Ectodermal cell (in vitro differentiated cells): Measurements from ENCODE around the gene TRMT2A.

Experiments used
- H3K27ac ChIP-seq: 2 replicates; pipeline ENCODE4 v1.7.0; 2013; ENCODE audit warnings: mild to moderate bottlenecking, low read depth, low read length; ENCODE audit not compliant: insufficient read depth, poor library complexity, severe bottlenecking
- H3K27me3 ChIP-seq: 2 replicates; pipeline ENCODE4 v1.7.0; 2013; ENCODE audit warnings: mild to moderate bottlenecking, low read length; ENCODE audit not compliant: insufficient read depth, control insufficient read depth, poor library complexity, severe bottlenecking
- H3K36me3 ChIP-seq: one replicate; pipeline ENCODE4 v1.7.0; 2013; ENCODE audit warnings: low read length; ENCODE audit not compliant: control insufficient read depth, insufficient read depth
- H3K4me1 ChIP-seq: one replicate; pipeline ENCODE4 v1.7.0; 2013; ENCODE audit warnings: low read length; ENCODE audit not compliant: control insufficient read depth, insufficient read depth
- H3K4me3 ChIP-seq: 2 replicates; pipeline ENCODE4 v1.7.0; 2013; ENCODE audit warnings: low read depth, low read length, control low read depth; ENCODE audit not compliant: insufficient read depth
- H3K9me3 ChIP-seq: 2 replicates; pipeline ENCODE4 v1.7.0; 2013; ENCODE audit warnings: mild to moderate bottlenecking, low read length, moderate library complexity; ENCODE audit not compliant: control insufficient read depth
- WGBS, 2 experiments: methylation state at CpG; one replicate each; pipeline ENCODE4 v1.1.7; 2013; ENCODE audit warnings: missing lambda C conversion rate in 2 of 2; 5-methylcytosine and 5-hydroxymethylcytosine counted together

Gene TRMT2A

DNA sequence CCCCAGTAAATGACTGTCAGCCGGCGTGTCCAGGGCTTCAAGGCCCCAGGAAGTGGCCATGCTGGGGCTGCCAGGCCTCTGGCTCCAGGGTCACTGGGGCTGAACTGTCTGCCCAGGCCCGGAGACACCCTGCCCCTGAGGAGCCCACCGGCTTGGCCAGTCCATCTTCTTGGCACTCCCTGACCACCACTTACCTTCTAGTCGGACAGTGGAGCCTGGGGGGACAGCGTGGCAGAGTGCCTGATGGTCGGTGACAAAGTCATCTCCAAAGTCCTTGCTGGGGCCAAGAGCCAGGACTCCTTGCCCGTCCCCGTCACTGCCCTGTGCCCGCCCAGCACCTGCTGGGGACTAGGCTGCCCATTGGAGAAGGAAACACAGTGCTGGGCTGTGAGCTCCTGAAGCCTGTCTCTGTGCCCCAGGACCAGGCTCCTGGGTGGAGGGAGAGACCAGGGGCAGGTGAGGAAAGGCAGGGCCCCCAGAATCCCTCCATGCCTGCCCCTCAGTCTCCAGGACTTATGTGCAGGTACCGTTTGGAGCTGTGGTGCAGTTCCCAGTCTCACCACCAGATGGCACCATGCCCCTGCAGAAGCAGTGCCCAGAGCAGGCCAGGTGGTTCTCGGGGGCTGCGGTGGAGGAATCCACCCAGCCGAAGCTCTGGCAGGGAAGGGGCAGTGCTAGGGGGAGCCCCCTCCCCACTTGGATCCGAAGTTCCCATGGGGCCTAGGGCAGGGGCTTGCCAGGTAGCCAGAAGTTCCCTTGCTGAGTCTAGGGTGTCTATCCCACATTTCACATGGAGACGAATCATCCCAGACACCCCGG, 39.8 kb upstream of the TRMT2A start:
- H3K4me3 ChIP-seq = no peak overlapping the region
- H3K27me3 ChIP-seq = no peaks in the 10 kb centered on the region
- 57 to 58% methylated on average over 17 of the region's 17 CpGs for WGBS, 2 experiments
- H3K4me1 ChIP-seq = peaks cover 18% of the 10 kb centered on the region
- H3K36me3 ChIP-seq = no peaks in the 10 kb centered on the region
- H3K27ac ChIP-seq = no peak overlapping the region
- no peaks in the 10 kb centered on the region for H3K9me3 ChIP-seq

GRCh38 chr22:20156042-20156389, 39.0 kb upstream of the TRMT2A start:
- no peaks in the 10 kb centered on the region for H3K36me3 ChIP-seq
- H3K27me3 ChIP-seq = no peaks in the 10 kb centered on the region
- WGBS, 2 experiments = 88 to 91% methylated on average over 7 of the region's 7 CpGs
- H3K27ac ChIP-seq = no peak overlapping the region
- no peaks in the 10 kb centered on the region for H3K9me3 ChIP-seq
- H3K4me1 ChIP-seq = peaks cover 18% of the 10 kb centered on the region
- no peak overlapping the region for H3K4me3 ChIP-seq

- H3K27ac ChIP-seq = no peak overlapping the region
- H3K4me1 ChIP-seq = peaks cover 18% of the 10 kb centered on the region
- no peak overlapping the region for H3K4me3 ChIP-seq
- H3K9me3 ChIP-seq = no peaks in the 10 kb centered on the region
- 82 to 86% methylated on average over 28 to 30 of the region's 30 CpGs for WGBS, 2 experiments
- H3K27me3 ChIP-seq = no peaks in the 10 kb centered on the region
- no peaks in the 10 kb centered on the region for H3K36me3 ChIP-seq
These were observed 38.5 kb upstream of the TRMT2A start for GRCh38 chr22:20155330-20156041.

DNA sequence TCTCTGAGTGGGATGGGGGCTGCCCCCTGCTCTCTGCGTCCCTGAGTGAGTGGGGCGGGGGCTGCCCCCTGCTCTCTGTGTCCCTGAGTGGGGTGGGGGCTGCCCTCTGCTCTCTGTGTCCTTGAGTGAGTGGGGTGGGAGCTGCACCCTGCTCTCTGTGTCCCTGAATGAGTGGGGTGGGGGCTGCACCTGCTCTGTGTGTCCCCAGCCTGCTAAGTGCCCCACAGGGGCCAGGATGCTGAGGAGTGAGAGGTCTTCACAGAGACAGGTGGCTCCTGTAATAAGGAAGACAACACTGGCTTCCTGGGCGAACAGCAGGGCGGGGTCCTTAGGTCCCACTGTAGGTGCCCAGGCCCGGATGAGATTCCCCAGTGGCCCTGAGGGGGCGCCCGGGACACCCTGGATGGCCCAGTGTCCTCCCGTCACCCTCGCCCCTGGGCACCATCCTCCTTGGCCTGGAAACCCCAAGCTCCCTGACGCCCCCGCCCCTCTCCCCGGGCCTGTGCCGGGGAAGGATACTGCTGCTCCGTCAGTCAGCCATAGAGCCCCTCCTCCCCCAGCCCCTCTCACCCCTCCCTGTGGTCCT, 37.7 kb upstream of the TRMT2A start:
- Histone ChIP-seq H3K9me3 (no peaks in the 10 kb centered on the region), H3K27ac (no peak overlapping the region), H3K27me3 (no peaks in the 10 kb centered on the region), H3K4me3 (no peak overlapping the region), H3K36me3 (no peaks in the 10 kb centered on the region), H3K4me1 (peaks cover 18% of the 10 kb centered on the region)
- 87 to 89% methylated on average over 14 of the region's 14 CpGs for whole genome bisulfite sequencing, 2 experiments

DNA sequence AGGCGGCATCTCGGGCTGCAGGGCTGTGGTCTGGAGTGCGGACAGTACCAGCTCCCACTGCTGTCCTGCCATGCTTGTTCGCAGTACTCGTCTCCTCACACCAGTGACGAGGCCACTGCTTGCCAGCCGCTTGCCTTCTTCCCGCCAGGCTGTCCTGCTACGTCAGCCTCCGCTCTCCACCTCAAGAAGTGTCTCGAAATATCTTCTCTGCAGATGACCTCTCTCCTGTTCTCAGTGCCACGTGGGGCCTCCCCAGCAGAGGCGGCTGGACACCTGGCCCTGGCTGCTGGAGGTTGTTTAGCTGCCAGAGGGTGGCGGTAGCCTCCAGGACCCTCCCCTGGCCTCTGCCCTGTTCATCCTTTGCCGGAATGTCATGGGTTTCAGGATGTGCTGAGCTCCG, 36.9 kb upstream of the TRMT2A start:
- 78 to 79% methylated on average over 16 of the region's 16 CpGs for WGBS, 2 experiments
- Histone ChIP-seq H3K36me3 (no peaks in the 10 kb centered on the region), H3K27ac (peak overlapping the region; percentile 11)

GRCh38 chr22:20152464-20152890, 35.5 kb upstream of the TRMT2A start:
- H3K4me3 ChIP-seq = no peak overlapping the region
- whole genome bisulfite sequencing, 2 experiments = 93% methylated on average over 14 of the region's 14 CpGs
- no peaks in the 10 kb centered on the region for H3K9me3 ChIP-seq
- H3K27me3 ChIP-seq = no peaks in the 10 kb centered on the region
- H3K4me1 ChIP-seq = peaks cover 15% of the 10 kb centered on the region
- no peaks in the 10 kb centered on the region for H3K36me3 ChIP-seq
- no peak overlapping the region for H3K27ac ChIP-seq

More for the DNA sequence above, 36.9 kb upstream of the TRMT2A start:
- Histone ChIP-seq H3K9me3 (no peaks in the 10 kb centered on the region), H3K4me1 (peaks cover 18% of the 10 kb centered on the region), H3K27me3 (no peaks in the 10 kb centered on the region), H3K4me3 (no peak overlapping the region)

GRCh38 chr22:20151276-20151588, 34.2 kb upstream of the TRMT2A start:
- H3K4me1 ChIP-seq = peaks cover 15% of the 10 kb centered on the region
- H3K27me3 ChIP-seq = no peaks in the 10 kb centered on the region
- H3K36me3 ChIP-seq = no peaks in the 10 kb centered on the region
- H3K4me3 ChIP-seq = no peak overlapping the region
- WGBS, 2 experiments = 92 to 95% methylated on average over 4 of the region's 4 CpGs
- no peaks in the 10 kb centered on the region for H3K9me3 ChIP-seq
- no peak overlapping the region for H3K27ac ChIP-seq

DNA sequence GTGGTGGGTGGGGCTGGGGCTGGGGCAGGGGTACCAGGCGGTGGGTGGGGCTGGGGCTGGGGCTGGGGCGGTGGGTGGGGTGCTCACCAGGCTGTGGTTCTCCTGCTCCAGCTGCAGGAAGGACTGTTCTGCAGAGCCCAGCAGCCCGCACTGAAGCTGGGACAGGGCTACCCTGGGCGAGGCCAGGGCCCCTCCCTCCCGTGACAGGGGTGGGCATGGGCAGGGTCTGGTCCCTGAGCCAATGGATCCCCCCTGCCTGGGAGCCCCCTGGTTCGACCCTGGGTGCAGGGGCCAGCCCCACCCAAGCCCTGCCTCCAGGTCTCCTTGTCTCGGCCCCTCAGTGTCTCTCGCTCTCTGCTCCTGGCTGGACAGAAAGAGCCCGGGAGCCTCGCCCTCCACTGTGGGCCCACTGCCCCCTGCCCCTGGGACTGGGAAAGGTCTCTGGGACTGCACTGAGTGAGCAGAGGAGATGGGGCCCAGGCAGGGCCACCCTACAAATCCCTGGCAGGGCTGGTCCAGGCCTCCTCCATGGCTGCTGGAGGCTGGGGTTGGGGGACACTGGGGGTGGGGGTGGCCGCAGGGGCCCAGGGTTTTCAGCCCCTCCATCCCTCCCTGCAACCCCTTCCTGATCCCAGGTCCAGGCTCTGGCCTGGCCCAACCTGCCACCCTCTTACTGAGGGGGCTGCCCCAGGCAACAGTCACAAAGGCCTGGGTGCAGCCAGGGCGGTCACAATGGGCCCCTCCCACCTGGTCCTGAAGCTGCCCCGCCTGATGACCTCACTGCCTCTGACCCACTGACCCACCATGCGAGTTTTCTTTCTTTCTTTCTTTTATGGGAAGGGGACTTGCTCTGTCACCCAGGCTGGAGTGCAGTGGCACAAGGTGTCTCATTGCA, 33.6 kb upstream of the TRMT2A start, which contains the start of gene CCDC188:
CCDC188 (minus strand) TSS at position 675 of the 895 bp plus-strand sequence; CDS start at position 606, 69 bp downstream.
- Histone ChIP-seq H3K27me3 (no peaks in the 10 kb centered on the region), H3K9me3 (no peaks in the 10 kb centered on the region), H3K4me3 (no peak within 1 kb of the TSS), H3K27ac (no peak within 1 kb of the TSS), H3K4me1 (peaks cover 14% of the 10 kb centered on the region), H3K36me3 (no peaks in the 10 kb centered on the region)
- WGBS, 2 experiments = 89 to 90% methylated on average over 14 of the region's 14 CpGs

GRCh38 chr22:20149257-20150250, 32.5 kb upstream of the TRMT2A start:
- 91 to 92% methylated on average over 32 of the region's 32 CpGs for WGBS, 2 experiments
- no peaks in the 10 kb centered on the region for H3K27me3 ChIP-seq
- no peak overlapping the region for H3K27ac ChIP-seq
- no peaks in the 10 kb centered on the region for H3K36me3 ChIP-seq
- no peak overlapping the region for H3K4me3 ChIP-seq
- H3K4me1 ChIP-seq = peaks cover 9% of the 10 kb centered on the region
- H3K9me3 ChIP-seq = no peaks in the 10 kb centered on the region
